ENCODE measurements around the gene URB1.
"Not testable (repeated sequence)": the region's sequence is repeated elsewhere in the genome, so short reads cannot be mapped to it uniquely, and the experiment has no call there.

Gene URB1

GRCh38 chr21:32370998-32371766 is 21.6 kb downstream of the URB1 start:
- DNase-seq = no peak

- DNase-seq = not testable (repeated sequence)
Measured at GRCh38 chr21:32368961-32369360, 23.9 kb downstream of the URB1 start.

- DNase-seq = no peak
Measured at GRCh38 chr21:32368386-32368785, 24.4 kb downstream of the URB1 start.

GRCh38 chr21:32367158-32367557 is 25.7 kb downstream of the URB1 start:
- no peak for DNase-seq

- no peak for DNase-seq
Measured at GRCh38 chr21:32366191-32366590, 26.6 kb downstream of the URB1 start.

- no peak for DNase-seq
Measured at GRCh38 chr21:32364796-32365195, 28.0 kb downstream of the URB1 start.

- DNase-seq = no peak
Measured at GRCh38 chr21:32364387-32364786, 28.4 kb downstream of the URB1 start.

GRCh38 chr21:32360401-32360975 is 32.3 kb downstream of the URB1 start:
- no peak for DNase-seq

- no peak for DNase-seq
Measured at GRCh38 chr21:32359719-32360260, 33.0 kb downstream of the URB1 start.

- DNase-seq = no peak
Measured at GRCh38 chr21:32356874-32357395, 35.9 kb downstream of the URB1 start.

GRCh38 chr21:32353002-32353711 is 39.7 kb downstream of the URB1 start:
- DNase-seq = no peak

GRCh38 chr21:32352526-32352925 is 40.3 kb downstream of the URB1 start:
- DNase-seq = no peak

- DNase-seq = no peak
Measured at GRCh38 chr21:32351428-32351827, 41.4 kb downstream of the URB1 start.

GRCh38 chr21:32350981-32351380 is 41.8 kb downstream of the URB1 start:
- no peak for DNase-seq

GRCh38 chr21:32350211-32350980 is 42.4 kb downstream of the URB1 start:
- DNase-seq = no peak

GRCh38 chr21:32349333-32349944 is 43.4 kb downstream of the URB1 start:
- DNase-seq = no peak

GRCh38 chr21:32348604-32349332 is 44.0 kb downstream of the URB1 start:
- no peak for DNase-seq

GRCh38 chr21:32347977-32348376 is 44.8 kb downstream of the URB1 start:
- DNase-seq = no peak

- DNase-seq = no peak
Measured at GRCh38 chr21:32347351-32347750, 45.5 kb downstream of the URB1 start.

- no peak for DNase-seq
Measured at GRCh38 chr21:32346951-32347350, 45.9 kb downstream of the URB1 start.
